IMR-90 (cell line): ENCODE measurements around the gene SELENBP1. TPM values are rescaled to one million over a fixed set of nuclear protein-coding genes. Genes with fewer than 3 reads are reported as not detected.

Source experiments
- ATAC-seq: fragments of 200-7000 bp; cut with Tn5 transposase; 2 replicates; pipeline ENCODE4 v1.9.1; 2020; ENCODE audit warnings: low read depth, mild to moderate bottlenecking, moderate library complexity
- BruUV-seq: library from RNA; stranded (reverse); fragments of 400-500 nt; replicated peaks from 2 replicates; lab custom pipeline; 2021; lab: Mats Ljungman, UMichigan
- CTCF ChIA-PET: fragments of 300-600 bp; formaldehyde crosslinking; extraction: SDS; loops from one replicate; lab custom pipeline; 2021; ENCODE audit warnings: antibody characterized with exemption; lab: Yijun Ruan, JAX
- POLR2A ChIA-PET: fragments of 300-600 bp; sonication (Branson Sonifier 250); formaldehyde crosslinking; loops from one replicate; lab custom pipeline; 2022; ENCODE audit warnings: antibody characterized with exemption; ENCODE audit not compliant: unreplicated experiment; lab: Charles Lee
- DNase-seq: peaks from one replicate; pipeline ENCODE4 v3.0.0; 2013
- H2AFZ ChIP-seq: replicated peaks from 2 replicates; pipeline ENCODE3; 2013; ENCODE audit warnings: low read length, mild to moderate bottlenecking; ENCODE audit not compliant: poor library complexity
- H2AK5ac ChIP-seq: 2 replicates; pipeline ENCODE4 v1.6.1; 2013; ENCODE audit warnings: low read depth, low read length, inconsistent platforms
- H2AK9ac ChIP-seq: replicated peaks from 2 replicates; pipeline ENCODE3; 2013; ENCODE audit warnings: mild to moderate bottlenecking, low read depth, low read length, moderate library complexity; ENCODE audit not compliant: poor library complexity
- H2BK120ac ChIP-seq: 2 replicates; pipeline ENCODE4 v1.6.1; 2013; ENCODE audit warnings: low read depth, low read length, inconsistent platforms
- H2BK15ac ChIP-seq: 3 replicates; pipeline ENCODE4 v1.6.1; 2013; ENCODE audit warnings: low read depth, low read length, inconsistent platforms
- H2BK20ac ChIP-seq: 2 replicates; pipeline ENCODE4 v1.6.1; 2013; ENCODE audit warnings: low read depth, mild to moderate bottlenecking, inconsistent platforms, low read length, moderate library complexity
- H2BK5ac ChIP-seq: 2 replicates; pipeline ENCODE4 v1.6.1; 2013; ENCODE audit warnings: mild to moderate bottlenecking, low read depth, low read length, inconsistent platforms; ENCODE audit not compliant: poor library complexity, severe bottlenecking
- H3K14ac ChIP-seq: replicated peaks from 2 replicates; pipeline ENCODE4 v1.6.1; 2013; ENCODE audit warnings: low read depth, low read length, inconsistent platforms
- H3K18ac ChIP-seq: 2 replicates; pipeline ENCODE4 v1.6.1; 2013; ENCODE audit warnings: low read depth, low read length, control low read depth
- H3K23ac ChIP-seq: 2 replicates; pipeline ENCODE4 v1.6.1; 2013; ENCODE audit warnings: low read depth, low read length, inconsistent platforms
- H3K27ac ChIP-seq: 2 replicates; pipeline ENCODE4 v1.5.1; 2013; ENCODE audit warnings: mild to moderate bottlenecking, control low read depth, low read length; ENCODE audit not compliant: insufficient read depth
- H3K27me3 ChIP-seq: 2 replicates; pipeline ENCODE4 v1.6.1; 2013; ENCODE audit warnings: low read length; ENCODE audit not compliant: control insufficient read depth, insufficient read depth
- H3K36me3 ChIP-seq: 2 replicates; pipeline ENCODE4 v1.6.1; 2013; ENCODE audit warnings: low read length, mixed read lengths; ENCODE audit not compliant: control insufficient read depth, insufficient read depth
- H3K4ac ChIP-seq: 2 replicates; pipeline ENCODE4 v1.6.1; 2013; ENCODE audit warnings: low read depth, low read length, inconsistent platforms
- H3K4me1 ChIP-seq: 2 replicates; pipeline ENCODE4 v1.6.1; 2013; ENCODE audit warnings: low read length, mixed read lengths; ENCODE audit not compliant: control insufficient read depth, insufficient read depth
- H3K4me2 ChIP-seq: 2 replicates; pipeline ENCODE4 v1.6.1; 2013; ENCODE audit warnings: low read depth, mild to moderate bottlenecking, control low read depth, low read length, moderate library complexity
- H3K4me3 ChIP-seq: 2 replicates; pipeline ENCODE4 v1.5.1; 2013; ENCODE audit warnings: low read depth, mild to moderate bottlenecking, control low read depth, low read length, moderate library complexity; ENCODE audit not compliant: insufficient read depth
- H3K56ac ChIP-seq: 2 replicates; pipeline ENCODE4 v1.6.1; 2013; ENCODE audit warnings: low read length, inconsistent platforms; ENCODE audit not compliant: insufficient read depth; ENCODE audit errors: extremely low read depth
- H3K79me1 ChIP-seq, 2 experiments: 2 replicates each; pipeline ENCODE4 v1.6.1; 2013; ENCODE audit warnings: low read length in 2 of 2, inconsistent platforms in 1 of 2, low read depth in 1 of 2
- H3K9ac ChIP-seq: 2 replicates; pipeline ENCODE4 v1.6.1; 2013; ENCODE audit warnings: low read depth, low read length, control low read depth
- H3K9me1 ChIP-seq: 2 replicates; pipeline ENCODE4 v1.6.1; 2013; ENCODE audit warnings: low read length, inconsistent platforms; ENCODE audit not compliant: insufficient read depth
- H3K9me3 ChIP-seq: 2 replicates; pipeline ENCODE4 v1.6.1; 2013; ENCODE audit warnings: low read length; ENCODE audit not compliant: control insufficient read depth, insufficient read depth
- H4K20me1 ChIP-seq: 2 replicates; pipeline ENCODE4 v1.6.1; 2013; ENCODE audit warnings: low read length, inconsistent platforms; ENCODE audit not compliant: insufficient read depth
- H4K5ac ChIP-seq: 2 replicates; pipeline ENCODE4 v1.6.1; 2013; ENCODE audit warnings: mild to moderate bottlenecking, low read depth, low read length, control low read depth
- H4K8ac ChIP-seq, 2 experiments: 2 replicates each; pipeline ENCODE4 v1.6.1; 2013; ENCODE audit warnings: low read depth in 2 of 2, low read length in 2 of 2, control low read depth in 1 of 2, inconsistent platforms in 1 of 2
- H4K91ac ChIP-seq: 2 replicates; pipeline ENCODE4 v1.6.1; 2013; ENCODE audit warnings: low read depth, low read length, inconsistent platforms; ENCODE audit not compliant: insufficient read depth
- BHLHE40 ChIP-seq: fragments of 150-350 bp; IDR thresholded peaks from 2 replicates; pipeline ENCODE4 v1.6.1; 2016; ENCODE audit warnings: mild to moderate bottlenecking, low read depth, low read length
- CHD1 ChIP-seq: IDR thresholded peaks from 2 replicates; pipeline ENCODE4 v1.6.1; 2012; ENCODE audit warnings: low read depth, low read length, improper control_type of control experiment
- MAFK ChIP-seq: IDR thresholded peaks from 2 replicates; pipeline ENCODE4 v1.6.1; 2012; ENCODE audit warnings: low read depth, low read length, improper control_type of control experiment
- MAZ ChIP-seq: IDR thresholded peaks from 2 replicates; pipeline ENCODE4 v1.6.1; 2012; ENCODE audit warnings: low read depth, mild to moderate bottlenecking, low read length, improper control_type of control experiment, moderate library complexity, borderline replicate concordance
- MXI1 ChIP-seq: IDR thresholded peaks from 2 replicates; pipeline ENCODE4 v1.6.1; 2012; ENCODE audit warnings: low read depth, mild to moderate bottlenecking, low read length, moderate library complexity, borderline replicate concordance
- POLR2A ChIP-seq: IDR thresholded peaks from 2 replicates; pipeline ENCODE4 v1.6.1; 2012; ENCODE audit warnings: mild to moderate bottlenecking, low read depth, low read length
- SMC3 ChIP-seq: fragments of 150-350 bp; IDR thresholded peaks from 2 replicates; pipeline ENCODE4 v1.6.1; 2016; ENCODE audit warnings: low read depth, mild to moderate bottlenecking, antibody characterized with exemption, low read length, moderate library complexity
- WGBS, 2 experiments: methylation state at CpG; one replicate each; pipeline versions ENCODE4 v1.1.5 to v1.1.7; 2013; ENCODE audit warnings: missing lambda C conversion rate in 2 of 2; ENCODE audit not compliant: insufficient read length in 1 of 2; ENCODE audit errors: extremely low coverage in 2 of 2; 5-methylcytosine and 5-hydroxymethylcytosine counted together
- dilution Hi-C: fragments of 300-500 bp; cut with HindIII; formaldehyde crosslinking; loops from one replicate; pipeline ENCODE4 v1.14.3; 2018; ENCODE audit warnings: low sequenced_read_pairs; ENCODE audit not compliant: unreplicated experiment
- in situ Hi-C: fragments of 300-500 bp; cut with MboI; formaldehyde crosslinking; loops from 3 replicates; pipeline ENCODE4 v1.14.3; 2019; ENCODE audit warnings: low sequenced_read_pairs, inconsistent platforms, mixed read lengths
- intact Hi-C: fragments of 100-400 bp; cut with micrococcal nuclease; formaldehyde crosslinking; loops from 2 replicates; pipeline ENCODE4 v1.10.0; 2022
- polyA plus RNA-seq, 3 experiments: library from polyadenylated mRNA; depleted of rRNA; stranded (reverse); fragments of >200 nt; gene quantifications; 2 replicates each; pipeline ENCODE4 v1.2.3, GENCODE V29; 2012; ENCODE audit warnings: low replicate concordance in 1 of 3
- total RNA-seq: library from RNA; depleted of rRNA; stranded (reverse); fragments of >200 nt; gene quantifications from 2 replicates; pipeline ENCODE4 v1.2.3, GENCODE V29; 2012
- TF ChIP-seq, protein P1 (sequence below): fragments of 150-350 bp; IDR thresholded peaks from 2 replicates; pipeline ENCODE4 v1.6.1; 2016; ENCODE audit warnings: low read depth, mild to moderate bottlenecking, low read length, moderate library complexity, borderline replicate concordance
- TF ChIP-seq, protein P2 (sequence below): conservative IDR thresholded peaks from 2 replicates; pipeline ENCODE4 v1.5.1; 2012; ENCODE audit warnings: mild to moderate bottlenecking, low read depth, low read length, improper control_type of control experiment
- TF ChIP-seq, protein P3 (sequence below): fragments of 150-350 bp; IDR thresholded peaks from 2 replicates; pipeline ENCODE4 v1.6.1; 2017; ENCODE audit warnings: mild to moderate bottlenecking, antibody characterized with exemption, low read length, low read depth

Gene SELENBP1
- total and polyA plus RNA-seq, 2 of the 4 experiments (the other 2 are of a cell fraction) = 21.3 to 56.9 TPM

DNA sequence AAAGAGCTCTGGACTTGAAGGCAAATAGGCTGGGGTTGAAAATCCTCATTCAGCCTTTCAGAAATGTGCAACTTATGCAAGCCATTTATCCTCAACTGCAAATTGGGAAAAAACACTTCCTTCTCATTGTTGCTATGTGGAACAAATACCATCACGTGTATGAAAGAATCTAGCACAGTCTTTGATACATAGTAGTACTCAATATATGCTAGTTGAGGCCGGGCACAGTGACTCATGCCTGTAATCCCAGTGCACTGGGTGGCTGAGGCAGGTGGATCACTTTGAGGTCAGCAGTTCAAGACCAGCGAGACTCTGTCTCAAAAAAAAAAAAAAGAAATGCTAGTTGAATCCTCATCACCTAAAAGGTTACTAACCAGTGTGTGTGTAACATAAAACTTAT lies 53.5 kb downstream of the SELENBP1 start:
- Histone ChIP-seq H3K56ac (no peak overlapping the region), H3K4me3 (no peak overlapping the region), H2BK120ac (no peak overlapping the region), H4K5ac (no peak overlapping the region), H2AFZ (no peak overlapping the region), H3K23ac (no peak overlapping the region), H2AK9ac (no peak overlapping the region), H3K79me1 (peaks cover 28 to 71% of the 10 kb centered on the region in 2 experiments), H3K9me3 (no peaks in the 10 kb centered on the region), H3K4me2 (no peak overlapping the region), H3K9me1 (peaks cover 18% of the 10 kb centered on the region), H4K20me1 (peaks cover 27% of the 10 kb centered on the region), H3K18ac (no peak overlapping the region), H3K4me1 (peaks cover 5% of the 10 kb centered on the region), H3K27me3 (no peaks in the 10 kb centered on the region), H2AK5ac (0 out of 2 replicates have a peak overlapping the region, but pooled peaks have one; percentile 3), H4K8ac (no peak overlapping the region), H2BK5ac (no peak overlapping the region), H2BK20ac (no peak overlapping the region), H3K14ac (no peak overlapping the region), H2BK15ac (no peak overlapping the region), H3K4ac (no peak overlapping the region), H3K27ac (no peak overlapping the region), H3K36me3 (peaks cover 35% of the 10 kb centered on the region), H3K9ac (no peak overlapping the region), H4K91ac (no peak overlapping the region)
- TF ChIP-seq CHD1 (no peak), MAFK (no peak), POLR2A (no peak), BHLHE40 (no peak), SMC3 (no peak), MXI1 (no peak), MAZ (no peak)
- TF ChIP-seq, protein P1, sequence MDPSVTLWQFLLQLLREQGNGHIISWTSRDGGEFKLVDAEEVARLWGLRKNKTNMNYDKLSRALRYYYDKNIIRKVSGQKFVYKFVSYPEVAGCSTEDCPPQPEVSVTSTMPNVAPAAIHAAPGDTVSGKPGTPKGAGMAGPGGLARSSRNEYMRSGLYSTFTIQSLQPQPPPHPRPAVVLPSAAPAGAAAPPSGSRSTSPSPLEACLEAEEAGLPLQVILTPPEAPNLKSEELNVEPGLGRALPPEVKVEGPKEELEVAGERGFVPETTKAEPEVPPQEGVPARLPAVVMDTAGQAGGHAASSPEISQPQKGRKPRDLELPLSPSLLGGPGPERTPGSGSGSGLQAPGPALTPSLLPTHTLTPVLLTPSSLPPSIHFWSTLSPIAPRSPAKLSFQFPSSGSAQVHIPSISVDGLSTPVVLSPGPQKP = no peak
- TF ChIP-seq, protein P2, sequence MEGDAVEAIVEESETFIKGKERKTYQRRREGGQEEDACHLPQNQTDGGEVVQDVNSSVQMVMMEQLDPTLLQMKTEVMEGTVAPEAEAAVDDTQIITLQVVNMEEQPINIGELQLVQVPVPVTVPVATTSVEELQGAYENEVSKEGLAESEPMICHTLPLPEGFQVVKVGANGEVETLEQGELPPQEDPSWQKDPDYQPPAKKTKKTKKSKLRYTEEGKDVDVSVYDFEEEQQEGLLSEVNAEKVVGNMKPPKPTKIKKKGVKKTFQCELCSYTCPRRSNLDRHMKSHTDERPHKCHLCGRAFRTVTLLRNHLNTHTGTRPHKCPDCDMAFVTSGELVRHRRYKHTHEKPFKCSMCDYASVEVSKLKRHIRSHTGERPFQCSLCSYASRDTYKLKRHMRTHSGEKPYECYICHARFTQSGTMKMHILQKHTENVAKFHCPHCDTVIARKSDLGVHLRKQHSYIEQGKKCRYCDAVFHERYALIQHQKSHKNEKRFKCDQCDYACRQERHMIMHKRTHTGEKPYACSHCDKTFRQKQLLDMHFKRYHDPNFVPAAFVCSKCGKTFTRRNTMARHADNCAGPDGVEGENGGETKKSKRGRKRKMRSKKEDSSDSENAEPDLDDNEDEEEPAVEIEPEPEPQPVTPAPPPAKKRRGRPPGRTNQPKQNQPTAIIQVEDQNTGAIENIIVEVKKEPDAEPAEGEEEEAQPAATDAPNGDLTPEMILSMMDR = no peak
- TF ChIP-seq, protein P3, sequence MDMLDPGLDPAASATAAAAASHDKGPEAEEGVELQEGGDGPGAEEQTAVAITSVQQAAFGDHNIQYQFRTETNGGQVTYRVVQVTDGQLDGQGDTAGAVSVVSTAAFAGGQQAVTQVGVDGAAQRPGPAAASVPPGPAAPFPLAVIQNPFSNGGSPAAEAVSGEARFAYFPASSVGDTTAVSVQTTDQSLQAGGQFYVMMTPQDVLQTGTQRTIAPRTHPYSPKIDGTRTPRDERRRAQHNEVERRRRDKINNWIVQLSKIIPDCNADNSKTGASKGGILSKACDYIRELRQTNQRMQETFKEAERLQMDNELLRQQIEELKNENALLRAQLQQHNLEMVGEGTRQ = no peak
- intact Hi-C loops (no loop called here), dilution Hi-C loops (no loop called here), in situ Hi-C loops (loop anchor here (25.0 kb wide), 1 partner anchor 668 kb away; the partner anchor contains the start of gene S100A10)
- ChIA-PET POLR2A (no interaction called here), CTCF (no interaction called here)
- ATAC-seq = no peak
- no TSS peak for BruUV-seq
- WGBS, 2 experiments = no CpG with 5 or more reads among the region's 3 CpGs
- no peak for DNase-seq
